Right cardiac atrium (tissue), 5 donors: ENCODE results near the gene SEZ6L. TPM values are rescaled to one million over a fixed set of nuclear protein-coding genes. Genes with fewer than 3 reads are reported as not detected.

ENCODE experiments used
- ATAC-seq, 2 donors: fragments of 200-7000 bp; cut with Tn5 transposase; one replicate each; pipeline versions ENCODE4 v1.8.0 to v1.9.1; 2020; ENCODE audit warnings: moderate library complexity in 2 of 2, mild to moderate bottlenecking in 1 of 2
- DNase-seq, 3 donors: peaks; one replicate each; pipeline ENCODE4 v3.0.0-alpha.2; 2020
- H3K27ac ChIP-seq: one replicate; pipeline ENCODE4 v1.5.1; 2013; ENCODE audit warnings: mild to moderate bottlenecking, low read length, control low read depth, moderate library complexity
- H3K27me3 ChIP-seq: one replicate; pipeline ENCODE4 v1.6.1; 2013; ENCODE audit not compliant: control insufficient read depth, insufficient read depth
- H3K4me1 ChIP-seq: one replicate; pipeline ENCODE4 v1.6.1; 2013; ENCODE audit warnings: low read length; ENCODE audit not compliant: control insufficient read depth, insufficient read depth
- H3K4me3 ChIP-seq: one replicate; pipeline ENCODE4 v1.5.1; 2013; ENCODE audit warnings: low read length, control low read depth
- H3K9me3 ChIP-seq: one replicate; pipeline ENCODE4 v1.6.1; 2013; ENCODE audit warnings: low read length; ENCODE audit not compliant: control insufficient read depth
- WGBS: extraction: QIAGEN DNeasy Blood & Tissue Kit; methylation state at CpG from one replicate; pipeline ENCODE4 v1.1.7; 2013; 5-methylcytosine and 5-hydroxymethylcytosine counted together
- intact Hi-C, 4 donors: fragments of 100-400 bp; cut with DNase I; formaldehyde crosslinking; loops; one replicate each; pipeline versions ENCODE4 v1.11.0 to v1.14.0; 2022 to 2023
- long read RNA-seq, 4 donors: library from polyadenylated mRNA; unstranded; transcript quantifications; one replicate each; pipeline ENCODE4 v2.0.0, GENCODE V29; 2020 to 2021
- polyA plus RNA-seq: library from polyadenylated mRNA; stranded (reverse); fragments of 200-250 nt; gene quantifications from one replicate; pipeline ENCODE4 v1.2.3, GENCODE V29; 2013
- total RNA-seq, 4 donors: library from RNA; stranded (reverse); fragmentation: NEBNext Ultra II Directional; extraction: Animal tissue kit (Norgen Biotek cat#: 25700); gene quantifications; one replicate each; pipeline ENCODE4 v1.2.1, GENCODE V29; 2021
- donor health status: healthy with polysubstance abuse.
- donor health status: DM: no; HTN: yes; CAD: no.
- donor health status: DM: no; HTN: no; CAD: no.
- donor health status: DM: no; HTN: yes; CAD: no; lungs with severe emphysema.
- donor health status: DM: yes; HTN: yes; CAD: no.

SEZ6L gene
- under 1 TPM; 0.17 to 0.40 (median 0.29) TPM for total RNA-seq
- 0.11 TPM for polyA plus RNA-seq
- long read RNA-seq, donor 1 = 0 reads
- long read RNA-seq, donor 2 = 0 reads
- long read RNA-seq, donor 3 = 0 reads
- long read RNA-seq, donor 4 = 0 reads

- ATAC-seq (peak; percentile 70 to 78), DNase-seq (peak; percentile 18 to 72 (median 67))
- under 1% methylated on average over 88 of the region's 92 CpGs for WGBS
- Histone ChIP-seq H3K9me3 (no peaks in the 10 kb centered on the region), H3K4me1 (peaks cover 3% of the 10 kb centered on the region), H3K4me3 (peak within 1 kb of the TSS; percentile 61), H3K27me3 (no peaks in the 10 kb centered on the region), H3K27ac (no peak within 1 kb of the TSS)
- intact Hi-C loops = loop anchor here in 2 of 4 donors (5.0 to 10.0 kb wide), 2 partner anchors 65 to 163 kb away; no protein-coding TSS in a partner anchor
Observed at GRCh38 chr22:26169315-26170111, at the start of gene SEZ6L. Gene SEZ6L (plus strand): TSS chr22:26169462. CDS start chr22:26169670, 208 bp downstream.

GRCh38 chr22:26122920-26123468 is 46.3 kb upstream of the SEZ6L start:
- 87% methylated on average over 4 of the region's 4 CpGs for WGBS
- Histone ChIP-seq H3K4me3 (no peak overlapping the region), H3K9me3 (no peaks in the 10 kb centered on the region), H3K27ac (no peak overlapping the region), H3K27me3 (no peaks in the 10 kb centered on the region), H3K4me1 (no peaks in the 10 kb centered on the region)
- intact Hi-C loops = no loop called here
- no peak for ATAC-seq
- DNase-seq = no peak

- intact Hi-C loops = no loop called here
- DNase-seq (no peak), ATAC-seq (no peak)
- Histone ChIP-seq H3K27me3 (no peaks in the 10 kb centered on the region), H3K4me1 (no peaks in the 10 kb centered on the region), H3K9me3 (no peaks in the 10 kb centered on the region), H3K27ac (no peak overlapping the region), H3K4me3 (no peak overlapping the region)
- WGBS = 76% methylated on average over 10 of the region's 10 CpGs
Observed at GRCh38 chr22:26124991-26125725, 44.1 kb upstream of the SEZ6L start.

GRCh38 chr22:26127126-26127525 is 42.1 kb upstream of the SEZ6L start:
- no peak for DNase-seq
- Histone ChIP-seq H3K27me3 (peaks cover 2% of the 10 kb centered on the region), H3K9me3 (no peaks in the 10 kb centered on the region), H3K27ac (no peak overlapping the region), H3K4me1 (no peaks in the 10 kb centered on the region), H3K4me3 (no peak overlapping the region)
- intact Hi-C loops = no loop called here
- 67% methylated on average over 5 of the region's 5 CpGs for WGBS
- no peak for ATAC-seq

- Histone ChIP-seq H3K4me1 (no peaks in the 10 kb centered on the region), H3K27me3 (peaks cover 2% of the 10 kb centered on the region), H3K27ac (no peak overlapping the region), H3K9me3 (no peaks in the 10 kb centered on the region), H3K4me3 (no peak overlapping the region)
- DNase-seq (no peak), ATAC-seq (no peak)
- intact Hi-C loops = no loop called here
- WGBS = 57% methylated on average over 4 of the region's 4 CpGs
Observed at GRCh38 chr22:26127556-26127955, 41.7 kb upstream of the SEZ6L start.

- peaks cover 2% of the 10 kb centered on the region for H3K27me3 ChIP-seq
Observed at GRCh38 chr22:26131589-26132154, 37.6 kb upstream of the SEZ6L start.

GRCh38 chr22:26134654-26135330 is 34.5 kb upstream of the SEZ6L start:
- Histone ChIP-seq H3K4me1 (no peaks in the 10 kb centered on the region), H3K4me3 (no peak overlapping the region), H3K27ac (no peak overlapping the region), H3K9me3 (no peaks in the 10 kb centered on the region), H3K27me3 (peaks cover 2% of the 10 kb centered on the region)
- intact Hi-C loops = no loop called here
- WGBS = 74% methylated on average over 7 of the region's 7 CpGs
- ATAC-seq (no peak), DNase-seq (no peak)

More at GRCh38 chr22:26131589-26132154, 37.6 kb upstream of the SEZ6L start:
- Histone ChIP-seq H3K4me3 (no peak overlapping the region), H3K9me3 (no peaks in the 10 kb centered on the region), H3K27ac (no peak overlapping the region), H3K4me1 (no peaks in the 10 kb centered on the region)
- no peak for DNase-seq
- intact Hi-C loops = no loop called here
- no peak for ATAC-seq
- 48% methylated on average over 10 of the region's 10 CpGs for WGBS

GRCh38 chr22:26135806-26136205 is 33.5 kb upstream of the SEZ6L start:
- intact Hi-C loops = no loop called here
- Histone ChIP-seq H3K27ac (no peak overlapping the region), H3K27me3 (peaks cover 2% of the 10 kb centered on the region), H3K4me3 (no peak overlapping the region), H3K9me3 (no peaks in the 10 kb centered on the region), H3K4me1 (no peaks in the 10 kb centered on the region)
- DNase-seq = no peak
- ATAC-seq = no peak
- WGBS = 78% methylated on average over 2 of the region's 2 CpGs

GRCh38 chr22:26139310-26139709 is 30.0 kb upstream of the SEZ6L start:
- H3K4me1 ChIP-seq = no peaks in the 10 kb centered on the region
- H3K4me3 ChIP-seq = no peak overlapping the region
- no peaks in the 10 kb centered on the region for H3K27me3 ChIP-seq
- WGBS = 49% methylated on average over 4 of the region's 4 CpGs
- ATAC-seq (no peak), DNase-seq (peak in 2 of 3 donors; percentile 12 to 55)
- intact Hi-C loops = no loop called here
- no peaks in the 10 kb centered on the region for H3K9me3 ChIP-seq
- no peak overlapping the region for H3K27ac ChIP-seq

- intact Hi-C loops = no loop called here
- Histone ChIP-seq H3K4me3 (no peak overlapping the region), H3K27me3 (no peaks in the 10 kb centered on the region), H3K4me1 (no peaks in the 10 kb centered on the region), H3K9me3 (no peaks in the 10 kb centered on the region), H3K27ac (no peak overlapping the region)
- ATAC-seq (no peak), DNase-seq (no peak)
- 71% methylated on average over 4 of the region's 4 CpGs for WGBS
Observed at GRCh38 chr22:26141831-26142230, 27.4 kb upstream of the SEZ6L start.
